Measurements from ENCODE around the gene HID1.
"Not testable (repeated sequence)": the region's sequence is repeated elsewhere in the genome, so short reads cannot be mapped to it uniquely, and the experiment has no call there.

HID1 gene

DNA sequence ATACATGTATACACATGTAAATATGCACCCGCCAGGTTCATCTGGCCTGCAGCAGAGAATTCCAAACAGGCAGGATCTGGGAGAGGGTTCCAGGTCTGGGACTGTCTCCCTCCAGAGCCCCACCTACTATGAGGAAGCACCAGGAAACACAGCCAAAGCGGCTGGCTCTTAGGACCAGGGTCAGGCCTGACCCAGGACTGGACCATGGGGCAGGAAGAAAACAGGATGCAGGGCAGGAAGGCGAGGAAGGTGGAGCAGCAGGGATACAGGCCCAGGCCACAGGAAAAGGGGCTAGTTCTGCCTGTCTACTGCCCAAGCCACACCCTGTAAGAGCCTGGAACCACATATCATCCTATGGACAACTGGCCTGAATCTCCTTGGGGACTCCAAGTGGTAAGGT is 2.2 kb downstream of the HID1 start:
- DNase-seq (ENCODE audit: low read depth) = no peak

DNA sequence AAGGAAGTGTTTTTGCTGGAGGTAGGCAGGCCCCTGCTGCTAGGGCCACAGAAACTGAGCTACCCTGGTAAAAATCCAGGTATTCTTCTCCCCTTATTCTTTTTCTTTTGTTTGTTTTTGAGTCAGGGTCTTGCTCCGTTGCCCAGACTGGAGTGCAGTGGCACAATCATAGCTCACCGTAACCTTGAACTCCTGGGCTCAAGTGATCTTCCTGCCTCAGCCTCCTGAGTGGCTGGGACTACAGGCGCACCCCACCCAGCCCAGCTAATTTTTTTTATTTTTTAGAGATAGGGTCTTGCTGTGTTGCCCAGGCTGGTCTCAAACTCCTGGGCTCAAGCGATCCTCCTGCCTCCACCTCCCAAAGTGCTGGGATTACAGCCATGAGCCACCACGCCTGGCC is 3.1 kb downstream of the HID1 start:
- not testable (repeated sequence) for DNase-seq (ENCODE audit: low read depth)

DNA sequence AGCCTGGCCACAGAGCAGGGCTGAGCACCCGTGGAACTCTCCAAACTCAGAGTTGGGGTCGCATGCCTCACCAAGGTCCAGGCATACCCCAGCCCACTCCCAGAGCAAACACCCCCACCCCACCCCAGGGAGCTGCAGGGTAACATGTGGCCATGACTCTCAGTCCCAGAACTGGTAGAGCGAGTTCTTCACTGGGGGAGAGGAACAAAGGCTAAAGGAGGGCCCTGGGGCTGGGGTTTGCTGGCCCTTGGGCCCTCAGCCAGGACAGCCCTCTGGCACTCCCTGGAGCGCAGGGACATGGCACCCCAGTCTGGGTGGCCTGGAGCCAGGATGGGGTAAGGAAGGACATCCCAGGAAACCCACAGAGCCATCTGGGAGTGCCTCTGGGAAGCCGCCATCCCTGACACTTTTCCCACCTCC is 4.2 kb downstream of the HID1 start:
- DNase-seq (ENCODE audit: low read depth) = no peak

DNA sequence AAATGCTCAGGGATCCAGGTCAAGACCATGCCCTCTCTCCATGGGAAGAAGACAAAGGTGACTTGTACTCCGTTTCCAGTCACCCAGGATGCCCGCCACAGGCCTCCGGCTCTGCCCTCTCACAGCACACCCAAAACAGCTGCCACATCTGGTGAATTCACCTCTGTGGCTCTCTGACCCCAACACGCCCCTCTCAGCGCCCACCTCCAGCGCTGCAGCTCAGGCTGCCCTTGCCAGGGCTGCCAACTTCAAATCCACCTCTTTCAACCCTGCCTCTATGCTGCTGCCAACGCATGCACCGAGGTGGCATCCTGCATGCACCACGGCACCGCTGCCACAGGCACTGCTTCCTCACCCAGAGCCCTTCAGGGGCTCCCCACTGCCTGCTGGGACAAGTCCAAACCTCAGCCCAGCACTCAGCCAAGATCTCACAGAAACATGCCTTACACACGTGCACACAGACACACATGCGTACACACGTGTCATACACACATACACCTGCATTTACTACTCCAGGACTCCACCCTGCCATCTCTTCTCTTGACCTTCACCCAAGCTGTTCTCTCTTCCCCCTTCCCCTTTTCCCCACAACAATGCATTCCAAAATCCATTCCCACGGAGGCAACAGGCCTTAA is 7.5 kb downstream of the HID1 start:
- DNase-seq (ENCODE audit: low read depth) = no peak

DNA sequence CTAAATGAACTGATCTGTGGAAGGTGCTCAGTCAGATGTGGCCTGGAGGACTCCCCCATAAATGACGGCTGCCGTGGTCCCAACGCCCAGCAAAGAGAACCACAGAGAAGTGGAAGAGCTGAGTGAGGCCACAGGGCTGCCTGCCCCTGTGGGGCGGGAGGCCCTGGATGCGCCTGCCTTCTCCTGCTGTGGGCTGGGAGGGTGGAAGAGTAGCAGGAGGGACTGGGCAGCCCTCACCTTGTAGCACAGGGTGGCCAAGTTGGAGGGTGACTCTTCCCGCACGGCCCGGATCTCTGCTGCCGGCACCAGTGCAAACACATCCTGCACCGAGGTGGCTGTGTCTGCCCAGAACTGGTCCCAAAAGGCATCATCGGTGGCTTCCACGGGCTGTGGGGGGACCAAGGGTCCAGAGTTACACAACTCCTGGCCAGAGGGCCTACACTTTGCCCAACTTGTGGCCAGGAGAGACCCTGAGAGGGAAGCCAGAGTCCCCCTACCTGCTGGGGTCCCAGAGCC is 8.3 kb downstream of the HID1 start:
- no peak for DNase-seq (ENCODE audit: low read depth)

DNA sequence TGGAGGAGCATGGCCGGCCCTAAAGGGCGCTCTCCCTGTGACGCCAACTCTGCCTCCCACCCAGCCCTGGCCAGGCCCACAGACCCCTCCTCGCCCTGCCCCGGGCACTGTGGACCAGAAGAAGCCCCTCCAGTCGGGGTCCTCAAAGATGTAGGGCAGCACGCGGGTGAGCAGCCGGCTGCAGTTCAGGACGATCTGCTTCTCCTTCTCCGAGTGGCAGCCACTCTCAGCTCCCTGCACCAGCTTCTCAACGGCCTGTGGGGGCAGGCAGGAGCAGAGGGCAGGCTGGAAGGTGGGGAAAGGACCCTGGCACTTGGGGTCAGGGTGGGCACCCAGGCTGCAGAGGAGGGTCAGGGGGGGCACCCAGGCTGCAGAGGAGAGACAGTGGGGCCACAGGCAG is 8.9 kb downstream of the HID1 start:
- DNase-seq (ENCODE audit: low read depth) = no peak

DNA sequence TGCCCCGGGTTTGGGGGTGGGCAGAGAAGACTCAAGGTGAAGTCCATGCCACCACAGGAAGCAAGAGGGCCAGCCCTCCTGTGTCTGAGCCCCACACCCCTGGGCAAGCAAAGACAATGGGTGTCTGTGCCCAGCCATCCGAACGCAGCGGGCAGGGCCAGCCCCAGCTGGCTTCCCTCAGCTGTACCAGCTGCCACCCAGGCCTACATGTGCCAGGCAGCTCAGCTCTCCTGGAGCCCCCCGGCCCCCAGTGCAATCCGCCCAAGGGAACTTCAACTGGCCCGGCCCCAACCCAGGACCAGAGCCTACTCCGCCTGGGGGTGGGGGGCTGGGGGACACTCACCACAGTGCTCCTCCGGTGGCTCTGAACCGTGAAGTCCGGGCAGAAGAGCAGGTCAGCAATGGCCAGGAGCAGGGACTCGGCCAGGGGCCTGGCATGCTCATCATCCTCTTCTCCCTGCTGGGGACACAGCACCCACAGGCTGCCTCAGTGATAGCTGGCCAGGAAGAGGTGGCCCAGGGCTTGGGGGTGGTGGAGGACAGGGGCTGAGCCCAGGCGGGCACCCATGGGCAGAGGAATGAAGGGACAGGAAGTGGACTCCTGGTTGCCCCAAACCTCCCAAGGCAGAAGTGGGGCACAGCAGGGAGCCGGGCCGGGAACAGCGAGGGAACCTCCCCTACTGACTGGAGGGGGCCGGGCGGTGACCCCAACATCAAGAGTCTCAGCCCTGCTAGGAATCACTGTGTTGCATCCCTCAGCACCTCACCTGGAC is 9.8 kb downstream of the HID1 start:
- no peak for DNase-seq (ENCODE audit: low read depth)

DNA sequence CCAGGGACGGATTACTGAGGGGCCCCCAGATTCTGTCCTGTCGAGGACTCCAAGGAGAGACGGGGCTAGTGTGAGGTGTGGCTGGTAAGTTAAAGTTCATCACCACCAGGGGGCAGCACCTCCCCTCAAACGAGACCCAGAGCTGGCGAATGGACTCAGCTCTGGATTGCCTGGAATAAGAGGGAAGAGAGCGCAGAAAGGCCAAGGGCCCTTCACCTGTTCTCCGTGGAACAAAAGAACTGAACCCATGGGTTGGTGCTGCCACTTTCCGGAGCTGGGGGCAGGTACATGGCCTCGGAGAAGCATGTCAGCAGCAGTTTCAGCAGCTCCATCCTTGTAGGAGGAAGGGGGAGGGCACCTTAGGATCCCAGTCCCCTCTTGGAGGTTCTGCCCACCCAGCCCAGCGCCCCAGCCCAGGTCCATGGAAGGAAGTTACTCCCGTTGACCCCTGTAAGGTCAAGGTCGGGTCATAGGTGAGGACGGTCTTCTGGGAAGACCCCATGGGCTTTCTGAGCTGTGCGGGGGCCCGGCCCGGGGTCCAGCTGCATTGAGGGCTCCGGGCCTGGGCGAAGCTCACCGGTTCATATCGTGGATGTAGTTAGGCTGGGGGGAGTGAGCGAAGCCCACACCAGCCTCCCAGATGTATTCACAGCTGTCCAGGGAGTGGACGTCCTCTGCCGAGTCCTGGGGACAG is 10.8 kb downstream of the HID1 start:
- DNase-seq (ENCODE audit: low read depth) = peak; percentile 74

DNA sequence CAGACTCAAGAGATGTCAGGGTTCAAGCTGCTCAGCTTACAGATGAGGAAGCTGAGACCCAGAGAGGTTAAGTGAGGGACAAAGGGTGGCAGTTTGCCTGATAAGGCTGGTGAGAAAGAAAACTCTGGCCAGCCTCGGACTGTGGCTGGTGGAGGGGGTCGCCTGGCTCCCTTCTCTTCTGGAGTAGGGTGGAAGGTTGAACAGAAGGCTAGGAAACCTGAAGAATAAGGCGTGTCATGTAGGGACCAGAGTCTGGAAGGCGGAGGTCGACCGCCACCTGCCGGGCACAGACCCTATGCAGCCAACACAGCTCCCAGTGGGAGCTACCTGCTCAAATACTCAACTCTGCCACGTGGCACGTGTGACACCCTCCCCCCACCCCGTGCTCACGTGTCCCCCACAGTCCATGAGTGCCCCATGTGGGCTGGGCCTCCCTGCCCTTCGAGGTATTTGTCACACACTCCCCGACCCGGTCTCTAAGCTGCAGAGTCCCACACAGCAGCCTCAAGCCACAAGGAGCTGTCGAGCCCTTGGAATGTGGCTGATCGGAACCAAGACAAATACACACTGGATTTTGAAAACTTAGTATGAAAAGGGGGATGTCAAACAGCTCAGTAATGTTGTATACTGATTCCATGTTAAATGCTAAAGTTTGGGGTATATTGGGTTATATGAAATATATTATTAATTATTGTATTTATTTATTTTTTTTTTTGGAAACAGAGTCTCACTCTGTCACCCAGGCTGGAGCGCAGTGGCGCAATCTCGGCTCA is 11.8 kb downstream of the HID1 start:
- peak; percentile 12 for DNase-seq (ENCODE audit: low read depth)

DNA sequence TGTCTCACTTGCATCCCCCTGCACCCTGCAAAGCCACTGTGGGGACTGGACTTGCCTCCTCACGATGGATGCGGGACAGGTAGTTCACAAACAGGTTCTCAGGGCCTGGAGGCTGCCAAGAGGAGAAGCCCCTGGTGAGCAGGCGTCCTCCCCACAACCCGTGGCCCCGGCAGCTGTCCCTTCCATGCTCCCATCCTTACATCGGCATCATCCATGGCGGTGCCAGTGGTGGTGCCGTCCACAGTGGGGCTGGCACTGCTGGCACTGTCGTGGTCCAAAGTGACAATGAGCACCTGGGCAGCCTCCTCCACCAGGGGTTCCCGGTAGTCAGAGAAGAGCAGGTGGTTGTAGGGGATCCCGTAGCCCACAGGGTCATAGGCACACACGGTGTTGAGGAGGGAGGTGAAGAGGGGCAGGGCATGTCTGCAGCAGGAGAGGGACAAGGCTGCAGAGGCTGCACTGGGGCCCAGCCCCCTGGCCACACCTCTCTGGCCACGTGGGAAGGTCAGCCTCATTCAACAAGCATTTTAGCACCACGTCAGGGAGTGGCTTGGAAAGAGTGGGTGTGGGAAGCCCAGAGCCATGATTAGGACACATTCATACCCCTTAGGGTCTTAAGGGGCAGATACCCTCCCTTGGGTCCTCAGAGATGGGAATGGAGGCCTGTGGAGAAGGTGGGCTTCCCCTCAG is 12.6 kb downstream of the HID1 start:
- peak; percentile 28 for DNase-seq (ENCODE audit: low read depth)

DNA sequence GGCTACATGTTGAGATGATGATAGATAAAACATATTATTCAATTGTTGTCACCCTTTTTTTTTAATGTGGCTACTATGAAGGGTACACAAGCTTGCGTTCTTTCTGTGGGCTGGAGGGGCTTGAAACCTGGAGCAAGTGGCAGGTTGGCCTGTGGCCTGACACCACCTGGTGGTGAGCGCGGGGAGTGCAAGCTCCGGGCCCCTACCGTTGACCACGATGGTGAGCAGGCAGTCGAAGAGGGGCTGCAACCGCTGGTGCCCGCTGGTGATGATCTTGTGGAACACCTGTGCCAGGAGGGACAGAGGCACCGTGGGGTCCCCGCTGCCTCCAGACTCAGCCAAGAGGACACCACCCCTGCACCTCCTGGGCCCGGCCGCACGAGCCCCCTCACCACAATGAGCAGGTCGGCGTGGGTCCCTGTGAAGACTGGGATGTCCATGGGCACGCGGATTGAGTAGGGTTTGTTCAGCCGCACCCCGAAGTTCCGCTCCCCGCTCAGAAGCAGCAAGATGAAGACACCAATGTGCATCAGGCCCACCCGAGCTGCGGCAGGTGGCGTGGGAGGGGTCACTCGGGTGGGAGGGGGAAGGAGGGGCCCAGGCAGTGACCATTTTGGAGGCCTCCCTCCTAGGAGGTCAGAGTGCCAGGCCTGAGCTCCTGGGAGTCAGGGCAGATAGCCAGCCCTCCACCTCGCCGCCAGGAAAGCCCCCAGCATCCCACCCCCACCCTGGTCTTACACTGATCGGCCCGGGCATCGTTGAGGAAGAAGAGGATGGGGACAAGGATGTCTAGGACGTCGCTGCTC is 14.4 kb downstream of the HID1 start:
- DNase-seq (ENCODE audit: low read depth) = peak; percentile 25

DNA sequence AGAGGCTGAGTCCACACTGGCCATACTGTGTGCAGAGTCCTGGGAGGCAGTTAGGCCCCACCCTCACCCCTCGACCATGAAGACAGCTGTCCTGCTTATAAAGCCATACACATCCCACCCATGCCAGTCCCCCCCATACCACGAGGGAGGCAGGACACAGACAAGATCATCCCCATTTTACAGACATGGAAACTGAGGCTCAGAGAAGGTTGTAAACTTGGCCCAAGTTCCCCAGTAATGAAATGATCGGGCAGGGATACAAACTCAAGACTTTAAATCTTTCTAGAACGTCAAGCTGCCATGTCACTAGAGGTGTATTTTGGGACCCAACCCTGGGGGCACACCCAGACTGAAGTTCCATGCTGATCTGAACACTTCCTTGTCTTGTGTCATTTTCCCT is 16.5 kb downstream of the HID1 start:
- no peak for DNase-seq (ENCODE audit: low read depth)

DNA sequence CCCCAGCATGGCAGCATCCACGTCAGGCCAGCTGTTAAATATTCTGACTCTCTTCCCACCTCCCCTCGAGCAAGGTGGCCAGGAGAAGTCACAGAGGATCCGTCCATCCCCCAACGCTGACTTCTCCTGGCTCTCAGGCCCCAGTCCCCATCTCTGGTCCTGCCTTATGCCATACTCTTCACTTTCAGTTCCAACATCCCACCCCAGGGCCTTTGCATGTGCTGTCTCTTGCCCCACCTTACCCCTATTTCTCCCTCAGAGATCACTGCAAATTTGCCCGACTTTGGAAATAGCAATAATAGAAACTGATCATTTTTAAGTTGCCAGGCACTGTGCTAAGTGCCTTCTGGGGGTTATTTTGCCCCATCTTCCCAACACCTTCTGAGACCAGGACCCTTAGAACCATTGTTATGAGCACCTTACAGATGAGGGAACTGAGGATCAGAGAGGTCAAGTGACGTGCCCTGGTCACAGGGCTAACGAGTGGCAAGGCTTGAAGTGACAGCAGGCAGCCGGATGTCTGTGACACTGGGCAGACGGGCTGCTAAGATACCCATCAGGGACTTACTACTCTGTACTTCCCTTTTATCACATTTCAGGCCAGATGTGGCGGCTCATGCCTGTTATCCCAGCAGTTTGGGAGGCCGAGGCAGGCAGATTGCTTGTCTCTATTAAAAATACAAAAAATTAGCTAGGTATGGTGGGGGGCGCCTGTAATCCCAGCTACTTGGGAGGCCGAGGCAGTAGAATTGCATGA is 17.7 kb downstream of the HID1 start:
- DNase-seq (ENCODE audit: low read depth) = no peak

DNA sequence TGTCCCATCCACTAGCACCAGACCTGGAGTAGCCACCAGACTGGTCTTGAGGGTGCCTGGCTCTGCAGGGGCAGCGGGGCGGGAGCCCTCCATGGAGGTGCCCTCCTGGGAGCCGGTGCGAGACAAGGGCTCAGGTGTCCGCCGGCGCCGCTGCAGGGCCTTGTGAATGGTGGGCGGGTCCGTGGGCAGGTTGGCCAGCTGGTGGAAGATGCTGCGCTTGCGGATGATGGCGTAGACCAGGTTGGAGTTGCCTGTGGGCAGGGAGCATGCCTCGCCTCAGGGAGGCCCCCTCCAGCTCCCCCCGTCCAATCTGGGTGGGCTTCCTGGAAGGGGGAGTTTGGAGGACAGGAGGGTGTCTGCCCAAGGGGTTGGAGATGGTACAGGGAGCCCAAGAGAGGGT is 18.4 kb downstream of the HID1 start:
- DNase-seq (ENCODE audit: low read depth) = no peak

DNA sequence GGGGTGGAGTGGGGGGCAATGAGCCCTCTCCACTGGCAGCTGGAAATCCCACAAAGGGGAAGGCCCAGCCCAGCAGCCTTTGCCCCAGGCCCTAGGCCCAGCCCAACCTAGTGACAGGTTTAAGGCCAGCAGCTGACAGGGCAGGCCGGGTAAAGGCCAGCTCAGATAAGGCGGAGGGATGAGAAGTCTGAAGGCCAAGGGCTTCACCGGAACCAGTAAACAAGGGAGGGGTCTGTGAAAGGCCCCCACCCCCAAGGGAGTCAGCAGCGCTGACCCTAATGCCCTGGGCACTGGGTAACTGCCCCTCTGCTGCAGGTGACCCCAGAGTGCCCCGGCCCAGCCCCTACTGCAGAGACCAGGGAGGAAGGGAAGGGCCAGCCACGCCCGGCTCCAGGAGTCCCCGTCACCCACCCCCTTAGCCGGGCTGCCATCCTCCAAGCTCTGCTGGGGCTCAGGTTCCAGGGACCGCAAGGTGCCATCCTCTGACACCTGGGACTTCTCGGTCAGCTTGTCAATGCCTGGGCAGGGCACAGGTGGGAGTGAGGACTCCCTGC is 19.3 kb downstream of the HID1 start:
- no peak for DNase-seq (ENCODE audit: low read depth)

DNA sequence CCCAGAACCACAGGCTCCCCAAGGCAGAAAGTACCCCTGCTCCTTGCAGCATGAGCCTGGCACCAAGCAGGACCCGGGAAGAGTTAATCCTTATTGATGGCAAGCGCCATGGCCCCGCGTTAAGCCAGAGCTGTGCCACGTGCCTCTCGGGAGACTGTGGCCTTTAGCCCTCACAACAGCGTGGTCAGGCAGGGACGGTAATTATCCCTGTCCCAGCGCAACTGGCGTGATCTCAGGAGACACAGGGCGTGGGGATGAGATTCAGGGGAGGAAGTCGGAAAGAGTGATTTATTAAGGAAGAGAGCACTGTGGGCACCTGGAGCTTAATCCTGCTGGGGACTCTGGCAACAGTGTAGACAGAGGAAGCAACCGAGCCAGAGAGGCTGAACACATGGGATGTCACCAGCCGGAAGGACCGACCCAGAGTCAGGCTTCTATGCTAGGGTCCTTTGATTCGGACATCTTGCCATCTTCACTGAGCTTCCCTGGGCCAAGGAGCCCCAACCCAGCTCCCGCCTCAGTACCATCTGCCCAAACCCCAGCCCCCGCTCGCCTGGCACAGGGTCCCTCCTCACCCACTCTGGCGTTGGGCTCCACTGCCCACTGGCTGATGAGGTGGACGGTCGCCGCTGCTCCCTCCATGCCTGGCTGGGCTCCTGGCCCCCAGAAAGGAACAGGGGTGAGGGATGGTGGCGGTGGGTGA is 20.0 kb downstream of the HID1 start:
- DNase-seq (ENCODE audit: low read depth) = no peak

DNA sequence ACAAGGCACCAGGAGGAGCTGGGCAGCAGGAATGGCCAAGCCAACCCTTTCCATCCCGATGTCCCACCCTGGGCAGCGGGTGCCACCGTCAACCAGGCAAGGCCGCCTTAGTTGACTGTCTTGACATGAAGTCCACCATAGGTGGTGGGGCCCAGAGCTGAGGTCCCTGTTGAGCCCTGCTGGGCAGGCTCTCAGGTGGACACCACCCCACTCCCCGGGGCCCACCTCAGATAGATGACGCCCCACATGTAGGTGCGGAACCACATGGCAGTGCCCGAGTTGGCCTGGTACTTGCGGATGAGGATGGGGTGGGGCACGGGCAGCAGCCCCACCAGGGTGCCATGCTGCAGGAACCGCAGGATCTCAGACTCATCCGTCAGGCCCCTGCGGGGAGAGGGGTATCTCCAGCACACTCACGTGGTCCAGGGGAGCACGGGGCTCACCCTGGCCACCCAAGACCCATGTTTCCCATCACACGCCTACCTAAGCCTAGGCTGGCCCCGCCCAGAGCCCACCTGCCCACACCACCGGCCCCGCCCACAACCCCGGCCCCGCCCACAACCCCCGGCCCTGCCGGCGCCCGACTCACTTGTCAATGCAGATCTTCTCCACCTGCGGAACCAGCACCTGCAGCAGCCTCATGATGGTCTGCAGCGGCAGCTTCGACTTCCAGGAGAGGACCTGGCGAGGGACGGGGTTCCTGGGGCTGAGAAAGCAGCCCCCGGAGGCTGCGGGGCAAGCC is 20.7 kb downstream of the HID1 start:
- DNase-seq (ENCODE audit: low read depth) = no peak

DNA sequence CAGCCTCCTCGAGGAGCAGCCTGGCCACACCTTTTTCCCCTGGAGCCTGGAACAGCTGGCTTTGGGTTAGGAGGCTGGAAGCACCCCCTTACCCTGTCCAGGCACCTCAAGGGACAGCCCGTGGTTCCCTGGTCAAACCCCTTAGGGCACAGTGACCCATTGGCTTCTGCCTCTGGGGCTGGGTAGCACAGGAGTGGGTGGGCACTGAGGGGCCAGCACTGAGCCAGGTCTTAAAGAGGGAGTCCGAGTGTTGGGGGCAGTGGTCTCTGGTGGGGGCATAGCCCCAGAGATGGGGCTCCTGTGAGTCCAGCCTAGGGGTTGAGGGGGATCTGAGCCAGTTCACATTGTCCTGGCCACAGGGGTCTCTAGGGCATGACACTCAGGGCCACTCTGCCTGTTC is 21.5 kb downstream of the HID1 start:
- no peak for DNase-seq (ENCODE audit: low read depth)

All from amniotic epithelial cell (primary cell).